Chondrocyte (in vitro differentiated cells): Measurements from ENCODE around the gene DAND5. TPM values are rescaled to one million over a fixed set of nuclear protein-coding genes. Genes with fewer than 3 reads are reported as not detected.

Experiments used
- DNase-seq: peaks from one replicate; pipeline ENCODE4 v3.0.0; 2021; ENCODE audit warnings: mixed read lengths, low spot score
- H3K27ac Mint-ChIP-seq: one replicate; pipeline ENCODE4 v1.8.0; 2021; ENCODE audit warnings: mild to moderate bottlenecking, moderate library complexity, mixed read lengths; ENCODE audit not compliant: unreplicated experiment
- H3K27me3 Mint-ChIP-seq: 2 replicates; pipeline ENCODE4 v1.8.0; 2021; ENCODE audit warnings: low read depth, mixed read lengths
- H3K36me3 Mint-ChIP-seq: 2 replicates; pipeline ENCODE4 v1.8.0; 2021; ENCODE audit warnings: low read depth, mixed read lengths
- H3K4me1 Mint-ChIP-seq: 2 replicates; pipeline ENCODE4 v1.8.0; 2021; ENCODE audit warnings: low read depth, mild to moderate bottlenecking, mixed read lengths
- H3K4me3 Mint-ChIP-seq: one replicate; pipeline ENCODE4 v1.8.0; 2021; ENCODE audit warnings: mild to moderate bottlenecking, moderate library complexity, mixed read lengths; ENCODE audit not compliant: unreplicated experiment
- H3K9me3 Mint-ChIP-seq: 2 replicates; pipeline ENCODE4 v1.8.0; 2021; ENCODE audit warnings: low read depth, mixed read lengths
- CTCF ChIP-seq: fragments of 200-600 bp; sonication (generic); IDR thresholded peaks from 2 replicates; pipeline ENCODE4 v1.5.0; 2021; ENCODE audit warnings: antibody characterized with exemption, mild to moderate bottlenecking, moderate library complexity
- total RNA-seq: library from RNA; stranded (reverse); gene quantifications from 3 replicates; pipeline ENCODE4 v1.2.1, GENCODE V29; 2021

The DAND5 gene
- total RNA-seq, 1 donor from 2014 or later: 0.57 TPM

DNA sequence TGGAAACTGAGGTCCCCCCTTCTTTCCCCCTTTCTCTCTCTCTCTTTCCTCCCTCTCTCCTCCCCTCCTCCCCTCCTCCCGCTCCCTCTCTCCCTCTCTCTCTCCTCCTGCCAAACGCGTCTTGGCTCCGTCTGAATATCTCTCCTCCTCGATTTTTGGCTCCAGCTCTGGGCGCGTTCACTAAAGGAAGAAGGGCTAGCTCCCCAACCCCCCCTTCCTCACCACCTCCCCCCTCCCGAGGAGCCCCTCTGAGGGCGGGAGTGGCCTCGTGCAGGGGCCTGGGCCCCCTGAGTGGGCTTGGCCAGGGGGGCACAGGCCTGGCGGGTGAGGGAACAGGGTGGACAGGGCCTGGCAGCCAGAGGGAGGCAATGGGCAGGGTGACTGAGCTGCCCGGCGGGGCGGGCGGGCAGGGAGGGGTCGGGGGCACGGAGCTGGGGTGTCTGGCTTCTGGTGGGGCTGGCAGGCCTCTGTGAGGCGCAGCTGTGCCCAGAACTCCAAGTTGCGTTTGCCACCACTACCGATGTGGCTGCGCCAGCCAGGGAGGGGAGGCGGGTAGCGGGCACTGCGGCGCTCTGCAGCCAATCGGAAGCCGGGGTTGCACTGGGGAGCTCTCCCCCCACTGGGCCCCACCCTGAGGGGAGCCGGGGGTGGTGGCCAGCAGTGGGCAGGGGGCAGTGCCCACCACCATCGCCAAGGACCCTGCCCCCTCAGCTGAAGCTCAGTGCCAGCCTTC, 33.0 kb downstream of the DAND5 start:
- H3K4me1 Mint-ChIP-seq: peaks cover 9% of the 10 kb centered on the region
- no peak for TF ChIP-seq CTCF
- H3K36me3 Mint-ChIP-seq: peaks cover 14% of the 10 kb centered on the region
- no peak overlapping the region for H3K4me3 Mint-ChIP-seq
- H3K27me3 Mint-ChIP-seq: no peaks in the 10 kb centered on the region
- H3K27ac Mint-ChIP-seq: no peak overlapping the region
- no peaks in the 10 kb centered on the region for H3K9me3 Mint-ChIP-seq
- DNase-seq: no peak

- H3K4me3 Mint-ChIP-seq: no peak overlapping the region
- no peaks in the 10 kb centered on the region for H3K9me3 Mint-ChIP-seq
- H3K27ac Mint-ChIP-seq: no peak overlapping the region
- no peak for TF ChIP-seq CTCF
- H3K36me3 Mint-ChIP-seq: peaks cover 14% of the 10 kb centered on the region
- DNase-seq: no peak
- peaks cover 2% of the 10 kb centered on the region for H3K4me1 Mint-ChIP-seq
- H3K27me3 Mint-ChIP-seq: no peaks in the 10 kb centered on the region
Measured at GRCh38 chr19:13003081-13003480, 33.7 kb downstream of the DAND5 start.

- no peak for DNase-seq
- no peak for TF ChIP-seq CTCF
- Mint-ChIP-seq H3K27me3 (peaks cover 3% of the 10 kb centered on the region), H3K4me1 (no peaks in the 10 kb centered on the region), H3K9me3 (no peaks in the 10 kb centered on the region), H3K4me3 (no peak overlapping the region), H3K27ac (no peak overlapping the region), H3K36me3 (peaks cover 15% of the 10 kb centered on the region)
Measured at GRCh38 chr19:13004273-13004672, 34.9 kb downstream of the DAND5 start.

DNA sequence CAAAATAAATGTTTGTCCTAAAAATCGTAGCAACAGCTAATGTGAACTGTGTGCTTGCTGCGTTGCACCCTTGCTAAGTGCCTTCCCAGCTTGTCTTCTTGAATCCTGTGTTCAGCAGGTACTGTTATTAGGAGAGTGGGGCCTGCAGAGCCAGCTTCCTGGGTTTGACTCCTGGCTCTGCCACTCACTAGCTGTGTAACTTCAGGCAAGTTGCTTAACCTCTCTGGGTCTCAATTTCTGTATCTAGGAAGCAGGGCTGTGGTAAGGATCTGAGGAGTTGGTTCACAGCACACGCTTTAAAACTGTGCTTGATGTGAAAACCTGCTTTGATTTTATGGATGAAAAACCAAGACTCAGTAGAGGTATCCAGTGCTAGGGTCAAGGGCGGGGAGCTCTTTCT, 35.9 kb downstream of the DAND5 start:
- Mint-ChIP-seq H3K4me3 (no peak overlapping the region), H3K27ac (no peak overlapping the region), H3K4me1 (peaks cover 8% of the 10 kb centered on the region), H3K36me3 (peaks cover 12% of the 10 kb centered on the region), H3K27me3 (peaks cover 3% of the 10 kb centered on the region), H3K9me3 (no peaks in the 10 kb centered on the region)
- DNase-seq: no peak
- no peak for TF ChIP-seq CTCF

DNA sequence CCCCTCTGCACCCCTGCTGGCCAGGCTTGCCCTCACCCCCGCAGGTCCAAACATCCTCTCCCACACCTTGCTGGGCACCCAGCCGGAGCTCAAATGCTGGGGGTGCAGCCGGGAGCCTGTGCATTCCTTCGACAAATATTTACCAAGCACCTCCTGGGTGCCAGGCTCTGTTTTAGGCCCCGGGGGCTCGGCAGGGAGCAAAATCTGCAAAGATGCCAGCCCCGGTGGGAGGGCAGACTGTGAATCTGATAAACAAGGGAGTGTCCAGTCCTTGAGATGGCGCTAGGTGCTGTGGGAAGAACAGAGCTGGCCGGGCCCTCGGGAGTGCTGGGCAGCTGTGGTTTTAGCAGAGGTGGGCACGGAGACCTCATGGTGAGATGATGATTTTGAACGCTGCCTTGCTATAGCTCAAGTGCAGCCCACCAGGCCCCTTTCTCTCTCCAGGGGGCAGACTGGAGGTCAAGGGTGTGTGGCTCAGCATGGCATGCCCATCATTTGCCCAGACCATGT, 36.5 kb downstream of the DAND5 start:
- no peak overlapping the region for H3K27ac Mint-ChIP-seq
- DNase-seq: no peak
- H3K9me3 Mint-ChIP-seq: no peaks in the 10 kb centered on the region
- peaks cover 15% of the 10 kb centered on the region for H3K36me3 Mint-ChIP-seq
- TF ChIP-seq CTCF: no peak
- H3K4me3 Mint-ChIP-seq: no peak overlapping the region
- peaks cover 3% of the 10 kb centered on the region for H3K27me3 Mint-ChIP-seq
- peaks cover 12% of the 10 kb centered on the region for H3K4me1 Mint-ChIP-seq
